MM.1S (cell line): Measurements from ENCODE around the gene IGF1R.

Source experiments
- EZH2 ChIP-seq: fragments of 300-600 bp; sonication (generic); optimal IDR thresholded peaks from 2 replicates; pipeline ENCODE3; 2017; ENCODE audit warnings: low read depth, mild to moderate bottlenecking, antibody characterized with exemption, low read length, mixed read lengths
- EZH2phosphoT487 ChIP-seq: fragments of 300-600 bp; sonication (generic); IDR thresholded peaks from 2 replicates; pipeline ENCODE4 v1.6.1; 2018; ENCODE audit warnings: antibody characterized with exemption, low read length
- TF ChIP-seq, protein P1 (sequence below): fragments of 300-600 bp; sonication (generic); IDR thresholded peaks from 2 replicates; pipeline ENCODE4 v1.5.1; 2016; ENCODE audit warnings: antibody characterized with exemption, low read length, mixed read lengths

DNA sequence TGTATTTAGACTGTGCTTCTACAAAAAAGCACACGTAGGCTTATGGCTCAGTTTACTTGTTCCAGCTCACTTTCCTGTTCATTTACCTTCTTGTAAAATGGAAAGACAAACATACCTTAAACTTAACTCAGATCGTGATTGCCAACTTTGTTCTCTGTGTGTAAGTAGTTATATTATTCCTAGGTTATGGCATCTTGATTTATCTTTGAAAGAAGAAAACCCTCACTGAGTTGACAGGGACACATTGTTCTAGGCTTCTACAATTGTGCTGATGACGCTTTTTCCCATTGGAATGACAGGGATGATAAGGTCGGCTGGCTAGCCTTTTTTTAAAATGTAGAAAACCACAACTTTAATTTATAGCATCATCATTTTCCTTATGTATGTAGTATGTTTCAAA, 140.7 kb downstream of the IGF1R start:
- TF ChIP-seq, protein P1, sequence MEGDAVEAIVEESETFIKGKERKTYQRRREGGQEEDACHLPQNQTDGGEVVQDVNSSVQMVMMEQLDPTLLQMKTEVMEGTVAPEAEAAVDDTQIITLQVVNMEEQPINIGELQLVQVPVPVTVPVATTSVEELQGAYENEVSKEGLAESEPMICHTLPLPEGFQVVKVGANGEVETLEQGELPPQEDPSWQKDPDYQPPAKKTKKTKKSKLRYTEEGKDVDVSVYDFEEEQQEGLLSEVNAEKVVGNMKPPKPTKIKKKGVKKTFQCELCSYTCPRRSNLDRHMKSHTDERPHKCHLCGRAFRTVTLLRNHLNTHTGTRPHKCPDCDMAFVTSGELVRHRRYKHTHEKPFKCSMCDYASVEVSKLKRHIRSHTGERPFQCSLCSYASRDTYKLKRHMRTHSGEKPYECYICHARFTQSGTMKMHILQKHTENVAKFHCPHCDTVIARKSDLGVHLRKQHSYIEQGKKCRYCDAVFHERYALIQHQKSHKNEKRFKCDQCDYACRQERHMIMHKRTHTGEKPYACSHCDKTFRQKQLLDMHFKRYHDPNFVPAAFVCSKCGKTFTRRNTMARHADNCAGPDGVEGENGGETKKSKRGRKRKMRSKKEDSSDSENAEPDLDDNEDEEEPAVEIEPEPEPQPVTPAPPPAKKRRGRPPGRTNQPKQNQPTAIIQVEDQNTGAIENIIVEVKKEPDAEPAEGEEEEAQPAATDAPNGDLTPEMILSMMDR = no peak
- TF ChIP-seq EZH2phosphoT487 = no peak
- TF ChIP-seq EZH2 = no peak
